Gastroesophageal sphincter (tissue), 3 donors: ENCODE results near the gene CEP164.

Source experiments
- CTCF ChIP-seq, 4 experiments: fragments of 200-600 bp in 2 of 4; fragments of 450-650 bp in 2 of 4; sonication (generic) in 1 of 4; IDR thresholded peaks; one replicate each; pipeline ENCODE4 v1.5.1; 2017 to 2019; ENCODE audit warnings: antibody characterized with exemption in 4 of 4, mild to moderate bottlenecking in 2 of 4, moderate library complexity in 2 of 4
- EP300 ChIP-seq: sonication (generic); formaldehyde crosslinking; IDR thresholded peaks from one replicate; pipeline ENCODE4 v1.6.1; 2017; ENCODE audit warnings: antibody characterized with exemption, mild to moderate bottlenecking
- POLR2A ChIP-seq, 2 donors: fragments of 450-650 bp; IDR thresholded peaks; one replicate each; pipeline ENCODE4 v1.6.1; 2017; ENCODE audit warnings: antibody characterized with exemption in 2 of 2, mild to moderate bottlenecking in 2 of 2, moderate library complexity in 1 of 2
- POLR2AphosphoS5 ChIP-seq: sonication (generic); formaldehyde crosslinking; IDR thresholded peaks from one replicate; pipeline ENCODE4 v1.6.1; 2017; ENCODE audit warnings: antibody characterized with exemption

- TF ChIP-seq CTCF (IDR thresholded peaks at IDR 0.05), result no peak
- TF ChIP-seq POLR2A (IDR thresholded peaks at IDR 0.05), result no peak
- no peak for TF ChIP-seq POLR2AphosphoS5
- TF ChIP-seq EP300, result no peak
Observed at GRCh38 chr11:117423046-117423575, 95.5 kb downstream of the CEP164 start.
